CD4-positive, CD25-positive, alpha-beta regulatory T cell (primary cell): ENCODE measurements around the gene BMX. TPM values are rescaled to one million over a fixed set of nuclear protein-coding genes. Genes with fewer than 3 reads are reported as not detected.

Experiments used
- ATAC-seq, 2 donors: fragments of 150-1000 bp; cut with Tn5 transposase; one replicate each; pipeline ENCODE4 v1.10.0; 2021; ENCODE audit warnings: low read depth in 2 of 2, moderate number of reproducible peaks in 2 of 2, moderate library complexity in 1 of 2
- DNase-seq, 3 donors: peaks; one replicate each; pipeline versions ENCODE4 v3.0.0 to v3.0.0-alpha.2; 2012 to 2022; ENCODE audit warnings: mixed read lengths in 1 of 3
- H3K27ac ChIP-seq: one replicate; pipeline ENCODE4 v1.7.0; 2013; ENCODE audit warnings: mild to moderate bottlenecking, low read length; ENCODE audit not compliant: insufficient read depth, poor library complexity, severe bottlenecking
- H3K27me3 ChIP-seq: one replicate; pipeline ENCODE4 v1.7.0; 2013; ENCODE audit warnings: low read length; ENCODE audit not compliant: control insufficient read depth, insufficient read depth
- H3K36me3 ChIP-seq: one replicate; pipeline ENCODE4 v1.7.0; 2013; ENCODE audit warnings: mild to moderate bottlenecking, low read length, moderate library complexity; ENCODE audit not compliant: control insufficient read depth, insufficient read depth
- H3K4me1 ChIP-seq: 2 replicates; pipeline ENCODE4 v1.7.0; 2013; ENCODE audit warnings: mild to moderate bottlenecking, low read length; ENCODE audit not compliant: insufficient read depth, control insufficient read depth, poor library complexity, severe bottlenecking
- H3K4me3 ChIP-seq: one replicate; pipeline ENCODE4 v1.7.0; 2013; ENCODE audit warnings: low read depth, mild to moderate bottlenecking, low read length, moderate library complexity
- H3K9me3 ChIP-seq, 2 experiments: 1 replicate in 1 of 2; 2 replicates in 1 of 2; pipeline ENCODE4 v1.7.0; 2013; ENCODE audit warnings: low read length in 2 of 2, mild to moderate bottlenecking in 1 of 2, moderate library complexity in 1 of 2; ENCODE audit not compliant: control insufficient read depth in 2 of 2
- H3K27ac Mint-ChIP-seq, 3 donors: one replicate each; pipeline ENCODE4 v1.8.0; 2020 to 2022; ENCODE audit warnings: mild to moderate bottlenecking in 3 of 3, mixed read lengths in 3 of 3, moderate library complexity in 2 of 3
- H3K27me3 Mint-ChIP-seq: one replicate; pipeline ENCODE4 v1.8.0; 2022; ENCODE audit warnings: mild to moderate bottlenecking, mixed read lengths
- H3K36me3 Mint-ChIP-seq: one replicate; pipeline ENCODE4 v1.8.0; 2020; ENCODE audit warnings: mixed read lengths
- H3K4me1 Mint-ChIP-seq, 4 donors: one replicate each; pipeline ENCODE4 v1.8.0; 2020 to 2022; ENCODE audit warnings: mixed read lengths in 4 of 4, mild to moderate bottlenecking in 1 of 4
- H3K4me3 Mint-ChIP-seq, 4 donors: one replicate each; pipeline ENCODE4 v1.8.0; 2020 to 2022; ENCODE audit warnings: mild to moderate bottlenecking in 4 of 4, mixed read lengths in 4 of 4, moderate library complexity in 3 of 4
- H3K9me3 Mint-ChIP-seq, 7 donors: one replicate each; pipeline ENCODE4 v1.8.0; 2020 to 2022; ENCODE audit warnings: mixed read lengths in 7 of 7, mild to moderate bottlenecking in 3 of 7, moderate library complexity in 2 of 7
- polyA plus RNA-seq, 4 donors: library from polyadenylated mRNA; unstranded; fragments of 300-500 nt; fragmentation: Illumina TruSeq; gene quantifications; one replicate each; pipeline ENCODE4 v1.2.3, GENCODE V29; 2021
- total RNA-seq: library from RNA; stranded (reverse); gene quantifications from one replicate; pipeline ENCODE4 v1.2.3, GENCODE V29; 2022

Gene BMX
- total RNA-seq (not detected), polyA plus RNA-seq (not detected)

- no peak within 1 kb of the TSS for H3K27ac Mint-ChIP-seq
- no peaks in the 10 kb centered on the region for H3K36me3 ChIP-seq
- ATAC-seq (no peak), DNase-seq (no peak)
- H3K4me1 Mint-ChIP-seq: peaks cover 0 to 3% (median 1%) of the 10 kb centered on the region in 4 donors
- no peak within 1 kb of the TSS for H3K27ac ChIP-seq
- peaks cover 3% of the 10 kb centered on the region for H3K27me3 ChIP-seq
- no peak within 1 kb of the TSS for H3K4me3 ChIP-seq
- no peaks in the 10 kb centered on the region for H3K9me3 ChIP-seq
- H3K4me3 Mint-ChIP-seq: no peak within 1 kb of the TSS
- H3K4me1 ChIP-seq: no peaks in the 10 kb centered on the region
- peaks cover 0 to 3% (median 0%) of the 10 kb centered on the region in 7 donors for H3K9me3 Mint-ChIP-seq
- H3K27me3 Mint-ChIP-seq: peaks cover 5% of the 10 kb centered on the region
- H3K36me3 Mint-ChIP-seq: no peaks in the 10 kb centered on the region
These were observed at the start of gene BMX for GRCh38 chrX:15500497-15500966. Gene BMX, plus strand, starts transcription at chrX:15500807. Its CDS starts 7,547 bp downstream, at chrX:15508354.

DNA sequence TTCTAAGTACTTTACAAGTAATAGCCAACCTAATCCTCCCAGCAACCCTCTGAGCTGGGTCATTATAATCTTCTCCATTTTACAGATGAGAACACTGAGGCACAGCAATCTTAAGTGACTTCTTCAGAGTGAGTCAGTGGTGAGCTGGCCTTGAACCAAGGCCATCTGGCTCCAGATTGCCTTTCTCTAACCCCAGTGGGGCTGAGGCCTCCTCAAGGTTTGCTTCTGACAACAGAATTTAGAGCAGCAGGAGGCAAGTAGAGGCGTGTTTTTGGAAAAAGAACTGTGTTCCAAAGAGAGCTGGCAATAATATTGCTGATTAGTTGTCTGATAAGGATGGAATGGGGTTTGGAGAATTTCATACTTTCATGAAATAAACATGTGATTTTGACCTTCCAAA, 48.7 kb upstream of the BMX start:
- H3K27me3 Mint-ChIP-seq: peaks cover 4% of the 10 kb centered on the region
- H3K27ac Mint-ChIP-seq: no peak overlapping the region
- no peak for ATAC-seq
- H3K4me3 ChIP-seq: no peak overlapping the region
- H3K4me1 ChIP-seq: no peaks in the 10 kb centered on the region
- no peaks in the 10 kb centered on the region for H3K36me3 ChIP-seq
- H3K27me3 ChIP-seq: peaks cover 2% of the 10 kb centered on the region
- H3K36me3 Mint-ChIP-seq: no peaks in the 10 kb centered on the region
- H3K4me3 Mint-ChIP-seq: no peak overlapping the region
- H3K27ac ChIP-seq: no peak overlapping the region
- H3K4me1 Mint-ChIP-seq: no peaks in the 10 kb centered on the region
- H3K9me3 ChIP-seq: no peaks in the 10 kb centered on the region
- no peaks in the 10 kb centered on the region for H3K9me3 Mint-ChIP-seq
- DNase-seq: no peak

- H3K4me3 ChIP-seq: no peak overlapping the region
- no peak overlapping the region for H3K27ac ChIP-seq
- Mint-ChIP-seq H3K27me3 (peaks cover 5% of the 10 kb centered on the region), H3K27ac (no peak overlapping the region), H3K4me1 (no peaks in the 10 kb centered on the region), H3K36me3 (no peaks in the 10 kb centered on the region), H3K9me3 (no peaks in the 10 kb centered on the region), H3K4me3 (no peak overlapping the region)
- DNase-seq: no peak
- no peaks in the 10 kb centered on the region for H3K36me3 ChIP-seq
- H3K9me3 ChIP-seq: no peaks in the 10 kb centered on the region
- H3K4me1 ChIP-seq: no peaks in the 10 kb centered on the region
- no peaks in the 10 kb centered on the region for H3K27me3 ChIP-seq
- ATAC-seq: no peak
These were observed 35.9 kb upstream of the BMX start for GRCh38 chrX:15464704-15465103.

- H3K4me1 ChIP-seq: no peaks in the 10 kb centered on the region
- H3K9me3 ChIP-seq: no peaks in the 10 kb centered on the region
- no peaks in the 10 kb centered on the region for H3K36me3 ChIP-seq
- H3K27me3 ChIP-seq: no peaks in the 10 kb centered on the region
- Mint-ChIP-seq H3K4me1 (no peaks in the 10 kb centered on the region), H3K36me3 (no peaks in the 10 kb centered on the region), H3K9me3 (no peaks in the 10 kb centered on the region), H3K27ac (no peak overlapping the region), H3K4me3 (no peak overlapping the region), H3K27me3 (peaks cover 5% of the 10 kb centered on the region)
- ATAC-seq (no peak), DNase-seq (no peak)
- H3K4me3 ChIP-seq: no peak overlapping the region
- no peak overlapping the region for H3K27ac ChIP-seq
These were observed 35.3 kb upstream of the BMX start for GRCh38 chrX:15465347-15465746.

DNA sequence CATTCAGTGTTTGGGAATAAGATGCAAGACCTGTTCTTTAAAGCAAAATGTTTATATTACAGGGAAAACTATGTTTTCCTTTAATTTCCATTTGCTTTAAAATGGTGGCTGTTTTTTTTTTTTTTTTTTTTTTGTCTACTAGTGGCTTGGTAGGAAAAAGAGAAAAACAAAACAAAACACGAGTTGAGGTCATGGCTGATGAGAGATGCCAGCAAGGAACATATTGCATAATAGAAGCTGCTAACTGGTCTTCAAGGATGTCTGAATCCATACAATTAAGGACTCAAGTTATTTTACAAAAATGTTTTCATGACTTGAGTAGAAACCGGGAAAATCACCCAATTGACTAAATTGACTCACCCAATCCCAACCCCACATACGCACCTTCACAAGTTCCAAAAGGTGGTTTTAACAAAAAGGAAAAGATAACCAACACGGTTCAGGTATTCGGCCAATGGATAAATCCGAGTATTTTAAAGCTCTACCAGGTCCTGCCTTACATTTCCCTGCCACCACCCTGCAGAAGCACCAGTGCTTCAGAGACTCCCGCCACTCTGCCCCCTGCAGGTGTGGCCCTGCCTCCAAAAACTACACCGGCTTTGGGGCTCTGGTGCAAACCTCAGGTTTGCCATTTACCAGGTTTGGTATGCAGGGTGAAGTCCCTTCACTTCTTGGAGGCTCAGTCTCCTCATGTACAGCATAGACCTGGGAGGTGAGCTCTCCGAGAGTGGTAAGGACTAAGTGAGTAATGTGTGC, 34.5 kb upstream of the BMX start:
- Histone ChIP-seq H3K9me3 (no peaks in the 10 kb centered on the region), H3K36me3 (no peaks in the 10 kb centered on the region), H3K27ac (no peak overlapping the region), H3K4me3 (no peak overlapping the region), H3K4me1 (no peaks in the 10 kb centered on the region), H3K27me3 (no peaks in the 10 kb centered on the region)
- Mint-ChIP-seq H3K9me3 (no peaks in the 10 kb centered on the region), H3K4me1 (no peaks in the 10 kb centered on the region), H3K36me3 (no peaks in the 10 kb centered on the region), H3K4me3 (no peak overlapping the region), H3K27me3 (peaks cover 5% of the 10 kb centered on the region), H3K27ac (no peak overlapping the region)
- no peak for ATAC-seq
- no peak for DNase-seq

DNA sequence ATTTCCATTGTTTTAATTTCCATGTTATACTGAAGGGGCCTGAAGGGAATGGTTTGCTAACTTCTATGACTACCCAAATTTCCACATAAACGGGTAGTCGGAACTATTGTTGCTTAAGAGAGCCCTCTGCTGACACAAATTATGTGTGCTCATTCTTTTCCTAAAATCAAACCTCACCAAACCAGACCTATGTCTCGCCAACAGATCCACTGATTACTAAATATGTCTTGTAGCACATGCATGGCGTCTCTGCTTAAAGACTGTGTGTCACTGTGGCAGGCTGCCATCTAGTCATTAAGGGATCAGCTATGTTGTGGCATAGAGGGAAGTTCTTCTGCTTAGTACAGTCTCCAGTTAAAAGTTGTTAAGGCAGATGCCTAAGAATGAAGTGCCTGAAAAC, 32.6 kb upstream of the BMX start:
- Mint-ChIP-seq H3K4me3 (no peak overlapping the region), H3K27me3 (peaks cover 5% of the 10 kb centered on the region), H3K9me3 (no peaks in the 10 kb centered on the region), H3K4me1 (no peaks in the 10 kb centered on the region), H3K36me3 (no peaks in the 10 kb centered on the region), H3K27ac (no peak overlapping the region)
- DNase-seq: peak in 1 of 3 donors; percentile 9
- Histone ChIP-seq H3K27me3 (no peaks in the 10 kb centered on the region), H3K4me3 (no peak overlapping the region), H3K36me3 (no peaks in the 10 kb centered on the region), H3K9me3 (no peaks in the 10 kb centered on the region), H3K4me1 (no peaks in the 10 kb centered on the region), H3K27ac (no peak overlapping the region)
- ATAC-seq: no peak

- ATAC-seq (no peak), DNase-seq (no peak)
- H3K27me3 ChIP-seq: no peaks in the 10 kb centered on the region
- no peaks in the 10 kb centered on the region for H3K36me3 ChIP-seq
- no peaks in the 10 kb centered on the region for H3K9me3 Mint-ChIP-seq
- no peaks in the 10 kb centered on the region for H3K4me1 Mint-ChIP-seq
- H3K27ac ChIP-seq: no peak overlapping the region
- H3K4me3 Mint-ChIP-seq: no peak overlapping the region
- peaks cover 5% of the 10 kb centered on the region for H3K27me3 Mint-ChIP-seq
- H3K9me3 ChIP-seq: no peaks in the 10 kb centered on the region
- H3K36me3 Mint-ChIP-seq: no peaks in the 10 kb centered on the region
- H3K4me1 ChIP-seq: no peaks in the 10 kb centered on the region
- H3K27ac Mint-ChIP-seq: no peak overlapping the region
- H3K4me3 ChIP-seq: no peak overlapping the region
These were observed 31.0 kb upstream of the BMX start for GRCh38 chrX:15469613-15470012.

- peak in 1 of 2 donors; percentile 60 for ATAC-seq
- Mint-ChIP-seq H3K4me1 (no peaks in the 10 kb centered on the region), H3K27me3 (peaks cover 5% of the 10 kb centered on the region), H3K27ac (no peak overlapping the region), H3K9me3 (no peaks in the 10 kb centered on the region), H3K4me3 (no peak overlapping the region), H3K36me3 (no peaks in the 10 kb centered on the region)
- Histone ChIP-seq H3K27ac (no peak overlapping the region), H3K4me3 (no peak overlapping the region), H3K27me3 (no peaks in the 10 kb centered on the region), H3K4me1 (no peaks in the 10 kb centered on the region), H3K9me3 (no peaks in the 10 kb centered on the region), H3K36me3 (no peaks in the 10 kb centered on the region)
- peak; percentile 16 to 70 (median 40) for DNase-seq
These were observed 29.6 kb upstream of the BMX start for GRCh38 chrX:15471028-15471427.
